ENCODE results near the gene SMAD1. TPM values are rescaled to one million over a fixed set of nuclear protein-coding genes. Genes with fewer than 3 reads are reported as not detected.

The SMAD1 gene
- total RNA-seq, 2 experiments from 2014 or later, result 0.67 to 0.92 TPM

DNA sequence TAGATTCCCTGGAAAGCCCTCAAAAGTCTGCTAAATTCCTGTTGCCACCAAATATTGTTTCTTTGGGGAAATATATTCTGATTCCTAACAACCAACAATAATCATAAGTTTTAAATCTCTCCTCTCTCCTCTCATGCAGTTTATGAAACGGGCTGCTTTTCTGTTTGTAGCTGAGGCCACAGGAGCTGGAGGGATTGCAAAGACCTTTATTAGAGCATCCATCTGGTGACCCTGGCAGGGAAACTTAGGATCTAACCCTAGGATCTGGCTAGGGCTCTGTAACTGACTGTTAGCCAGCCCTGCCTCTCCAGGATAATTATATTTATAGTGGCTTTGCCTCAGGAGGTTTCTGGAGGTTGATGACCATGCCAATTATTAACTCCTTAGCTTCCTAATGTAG is 56.9 kb downstream of the SMAD1 start:
- no peaks in the 10 kb centered on the region for H3K4me1 Mint-ChIP-seq (ENCODE audit: low read depth)
- ATAC-seq, result no peak
- TF ChIP-seq, protein P1, sequence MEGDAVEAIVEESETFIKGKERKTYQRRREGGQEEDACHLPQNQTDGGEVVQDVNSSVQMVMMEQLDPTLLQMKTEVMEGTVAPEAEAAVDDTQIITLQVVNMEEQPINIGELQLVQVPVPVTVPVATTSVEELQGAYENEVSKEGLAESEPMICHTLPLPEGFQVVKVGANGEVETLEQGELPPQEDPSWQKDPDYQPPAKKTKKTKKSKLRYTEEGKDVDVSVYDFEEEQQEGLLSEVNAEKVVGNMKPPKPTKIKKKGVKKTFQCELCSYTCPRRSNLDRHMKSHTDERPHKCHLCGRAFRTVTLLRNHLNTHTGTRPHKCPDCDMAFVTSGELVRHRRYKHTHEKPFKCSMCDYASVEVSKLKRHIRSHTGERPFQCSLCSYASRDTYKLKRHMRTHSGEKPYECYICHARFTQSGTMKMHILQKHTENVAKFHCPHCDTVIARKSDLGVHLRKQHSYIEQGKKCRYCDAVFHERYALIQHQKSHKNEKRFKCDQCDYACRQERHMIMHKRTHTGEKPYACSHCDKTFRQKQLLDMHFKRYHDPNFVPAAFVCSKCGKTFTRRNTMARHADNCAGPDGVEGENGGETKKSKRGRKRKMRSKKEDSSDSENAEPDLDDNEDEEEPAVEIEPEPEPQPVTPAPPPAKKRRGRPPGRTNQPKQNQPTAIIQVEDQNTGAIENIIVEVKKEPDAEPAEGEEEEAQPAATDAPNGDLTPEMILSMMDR (IDR thresholded peaks at IDR 0.05), result no peak
- intact Hi-C loops (cut with micrococcal nuclease), result no loop called here
- no peak overlapping the region for H3K4me3 Mint-ChIP-seq
- no peak for DNase-seq
- ChIA-PET CTCF (interaction anchor here (0.9 kb wide), 1 partner anchor 19 kb away, joined by 3 read pairs; no protein-coding TSS in a partner anchor), POLR2A (no interaction called here)
- H3K27me3 Mint-ChIP-seq, result peaks cover 12% of the 10 kb centered on the region
- H3K27ac Mint-ChIP-seq, result no peak overlapping the region
- no peaks in the 10 kb centered on the region for H3K36me3 Mint-ChIP-seq (ENCODE audit: low read depth)
- no peaks in the 10 kb centered on the region for H3K9me3 Mint-ChIP-seq

DNA sequence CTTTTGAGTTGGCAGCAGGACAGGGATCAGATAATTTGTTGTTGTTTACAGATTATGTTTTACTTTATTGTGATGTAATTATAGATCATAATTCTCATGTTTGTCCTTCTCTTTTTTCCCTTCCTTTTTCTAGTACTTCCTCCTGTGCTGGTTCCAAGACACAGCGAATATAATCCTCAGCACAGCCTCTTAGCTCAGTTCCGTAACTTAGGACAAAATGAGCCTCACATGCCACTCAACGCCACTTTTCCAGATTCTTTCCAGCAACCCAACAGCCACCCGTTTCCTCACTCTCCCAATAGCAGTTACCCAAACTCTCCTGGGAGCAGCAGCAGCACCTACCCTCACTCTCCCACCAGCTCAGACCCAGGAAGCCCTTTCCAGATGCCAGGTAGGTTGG is 58.0 kb downstream of the SMAD1 start:
- CTCF ChIA-PET, result interaction anchor here (0.7 to 1.0 kb wide), 2 partner anchors 13 to 70 kb away, joined by 3 read pairs; no protein-coding TSS in a partner anchor
- intact Hi-C loops (cut with micrococcal nuclease), result no loop called here
- no peaks in the 10 kb centered on the region for H3K36me3 Mint-ChIP-seq (ENCODE audit: low read depth)
- TF ChIP-seq, protein P1 (IDR thresholded peaks at IDR 0.05), result no peak
- H3K27me3 Mint-ChIP-seq, result peaks cover 13% of the 10 kb centered on the region
- no peak overlapping the region for H3K27ac Mint-ChIP-seq
- POLR2A ChIA-PET, result interaction anchor here (0.7 kb wide), 1 partner anchor 53 kb away, joined by 4 read pairs; no protein-coding TSS in a partner anchor
- no peak for ATAC-seq
- no peak for DNase-seq
- no peaks in the 10 kb centered on the region for H3K9me3 Mint-ChIP-seq
- no peak overlapping the region for H3K4me3 Mint-ChIP-seq
- no peaks in the 10 kb centered on the region for H3K4me1 Mint-ChIP-seq (ENCODE audit: low read depth)

DNA sequence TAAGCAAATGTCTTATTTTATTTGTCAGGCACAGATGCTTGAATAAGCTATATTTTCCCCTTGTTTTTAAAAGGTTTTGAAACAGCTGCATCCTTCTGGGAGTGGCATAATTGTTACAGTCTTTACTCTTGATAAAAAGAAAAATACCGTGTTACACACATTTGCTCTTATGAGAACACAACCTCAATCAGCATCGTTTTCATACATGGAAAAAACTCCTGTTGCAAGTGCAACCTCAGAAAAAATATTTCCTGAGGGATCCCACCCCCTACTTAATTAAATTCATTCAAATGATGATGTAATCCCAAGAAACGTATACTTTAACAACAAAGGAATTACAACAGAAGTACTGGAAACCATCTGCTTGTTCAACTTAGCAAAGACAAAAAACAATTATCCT is 58.6 kb downstream of the SMAD1 start:
- Mint-ChIP-seq H3K27ac (no peak overlapping the region), H3K4me1 (ENCODE audit: low read depth) (no peaks in the 10 kb centered on the region), H3K9me3 (no peaks in the 10 kb centered on the region), H3K36me3 (ENCODE audit: low read depth) (no peaks in the 10 kb centered on the region), H3K27me3 (peaks cover 13% of the 10 kb centered on the region), H3K4me3 (no peak overlapping the region)
- POLR2A ChIA-PET, result no interaction called here
- no peak for DNase-seq
- no peak for ATAC-seq
- TF ChIP-seq, protein P1 (IDR thresholded peaks at IDR 0.05), result no peak
- intact Hi-C loops (cut with micrococcal nuclease), result no loop called here
- CTCF ChIA-PET, result interaction anchor here (1.0 kb wide), 1 partner anchor 69 kb away, joined by 3 read pairs; no protein-coding TSS in a partner anchor

DNA sequence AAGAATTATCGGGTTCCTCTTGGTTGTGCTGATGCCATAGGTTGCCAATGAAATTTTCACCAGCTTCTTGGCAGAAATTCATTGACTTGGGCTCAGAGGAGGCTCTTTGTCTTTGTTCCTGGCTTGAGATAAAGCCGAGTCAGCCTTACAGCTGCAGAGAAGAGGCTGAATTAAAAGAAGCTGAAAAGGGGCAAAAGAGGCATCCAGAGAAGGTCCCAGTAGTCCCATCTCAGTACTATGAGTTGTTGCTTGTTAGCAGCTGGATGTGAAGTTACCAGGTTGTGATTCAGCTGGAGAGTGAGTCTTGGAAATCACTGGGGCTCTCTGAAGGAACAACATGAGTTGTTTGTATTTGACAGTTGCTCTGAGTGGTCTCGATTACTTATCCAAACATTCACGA is 59.7 kb downstream of the SMAD1 start:
- ATAC-seq (no peak), DNase-seq (no peak)
- H3K9me3 Mint-ChIP-seq, result no peaks in the 10 kb centered on the region
- ChIA-PET POLR2A (no interaction called here), CTCF (interaction anchor here (0.7 to 1.4 kb wide), 4 partner anchors 11 to 295 kb away, joined by 3 to 8 read pairs (median 3); no protein-coding TSS in a partner anchor)
- TF ChIP-seq, protein P1 (IDR thresholded peaks at IDR 0.05), result no peak
- H3K36me3 Mint-ChIP-seq (ENCODE audit: low read depth), result no peaks in the 10 kb centered on the region
- H3K4me3 Mint-ChIP-seq, result no peak overlapping the region
- H3K27ac Mint-ChIP-seq, result no peak overlapping the region
- intact Hi-C loops (cut with micrococcal nuclease), result no loop called here
- H3K4me1 Mint-ChIP-seq (ENCODE audit: low read depth), result no peaks in the 10 kb centered on the region
- peaks cover 11% of the 10 kb centered on the region for H3K27me3 Mint-ChIP-seq

DNA sequence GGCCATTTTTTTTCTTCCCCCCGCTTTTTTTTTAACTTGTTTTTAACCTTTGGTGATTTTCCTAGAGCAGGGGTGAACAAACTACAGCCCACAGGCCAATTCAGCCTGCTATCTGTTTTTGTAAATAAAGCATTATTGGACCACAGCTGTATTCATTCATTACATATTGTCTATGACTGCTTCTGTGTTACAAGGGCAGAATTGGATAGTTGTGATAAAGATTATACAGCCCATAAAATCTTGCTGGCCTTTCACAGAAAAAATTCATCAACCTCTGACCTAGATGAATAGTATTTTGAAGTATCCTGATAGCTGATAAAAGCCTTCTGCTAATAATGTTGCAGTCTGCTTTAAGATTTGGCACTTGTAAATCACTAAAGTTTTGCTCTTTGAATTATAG is 63.4 kb downstream of the SMAD1 start:
- ATAC-seq (no peak), DNase-seq (no peak)
- Mint-ChIP-seq H3K4me3 (no peak overlapping the region), H3K27ac (no peak overlapping the region), H3K27me3 (peaks cover 3% of the 10 kb centered on the region), H3K36me3 (ENCODE audit: low read depth) (no peaks in the 10 kb centered on the region), H3K9me3 (no peaks in the 10 kb centered on the region), H3K4me1 (ENCODE audit: low read depth) (no peaks in the 10 kb centered on the region)
- TF ChIP-seq, protein P1 (IDR thresholded peaks at IDR 0.05), result no peak
- intact Hi-C loops (cut with micrococcal nuclease), result no loop called here
- ChIA-PET POLR2A (no interaction called here), CTCF (interaction anchor here (2.0 kb wide), 1 partner anchor 12 kb away, joined by 4 read pairs; no protein-coding TSS in a partner anchor)

Measured in activated CD8-positive, alpha-beta T cell treated with anti-CD3 and anti-CD28 coated beads for 36 hours (primary cell).